Kidney (tissue), 14 donors: ENCODE data around the gene KRT27. TPM values are rescaled to one million over a fixed set of nuclear protein-coding genes. Genes with fewer than 3 reads are reported as not detected.

Experiments
- DNase-seq, 5 donors: peaks; one replicate each; pipeline ENCODE4 v3.0.0-alpha.2; 2013 to 2020
- FAIRE-seq: peaks from 2 replicates; lab custom pipeline; 2012; peaks lifted over from hg19 to GRCh38; lab: Jason Lieb, UNC
- H3K27ac ChIP-seq, 2 donors: one replicate each; pipeline ENCODE4 v1.7.0; 2013; ENCODE audit warnings: low read depth in 2 of 2, low read length in 2 of 2, inconsistent platforms in 1 of 2
- H3K27me3 ChIP-seq: one replicate; pipeline ENCODE4 v1.7.1; 2013; ENCODE audit warnings: low read length, inconsistent platforms; ENCODE audit not compliant: control insufficient read depth, insufficient read depth
- H3K36me3 ChIP-seq, 3 donors: one replicate each; pipeline versions ENCODE4 v1.7.0 to v1.7.1; 2013; ENCODE audit warnings: low read length in 3 of 3, control low read depth in 1 of 3, inconsistent platforms in 1 of 3; ENCODE audit not compliant: insufficient read depth in 3 of 3, control insufficient read depth in 2 of 3
- H3K4me1 ChIP-seq, 3 donors: one replicate each; pipeline versions ENCODE4 v1.7.0 to v1.7.1; 2013; ENCODE audit warnings: low read length in 3 of 3, inconsistent platforms in 1 of 3, low read depth in 1 of 3; ENCODE audit not compliant: control insufficient read depth in 2 of 3, insufficient read depth in 2 of 3
- H3K4me3 ChIP-seq, 3 donors: one replicate each; pipeline versions ENCODE4 v1.7.0 to v1.8.1; 2013; ENCODE audit warnings: low read length in 3 of 3, control low read depth in 1 of 3, inconsistent platforms in 1 of 3
- H3K9ac ChIP-seq, 3 donors: one replicate each; pipeline versions ENCODE4 v1.7.0 to v1.7.1; 2013; ENCODE audit warnings: low read length in 3 of 3, control low read depth in 1 of 3, inconsistent platforms in 1 of 3
- H3K9me3 ChIP-seq, 3 donors: one replicate each; pipeline versions ENCODE4 v1.7.0 to v1.7.1; 2013; ENCODE audit warnings: low read length in 3 of 3, control low read depth in 1 of 3, inconsistent platforms in 1 of 3; ENCODE audit not compliant: control insufficient read depth in 2 of 3, insufficient read depth in 1 of 3
- intact Hi-C: fragments of 100-400 bp; cut with DNase I; formaldehyde crosslinking; loops from one replicate; pipeline ENCODE4 v1.11.1; 2022
- polyA plus RNA-seq: library from polyadenylated mRNA; stranded (reverse); fragments of 350-450 nt; fragmentation: Illumina TruSeq; extraction: RNeasy Lipid Tissue Mini Kit (QIAGEN cat#74804); gene quantifications from one replicate; pipeline ENCODE4 v1.2.3, GENCODE V29; 2014; ENCODE audit warnings: low read depth, low replicate concordance; ENCODE audit not compliant: insufficient read depth
- total RNA-seq: library from RNA; stranded (reverse); fragmentation: NEBNext Ultra II Directional; extraction: Animal tissue kit (Norgen Biotek cat#: 25700); gene quantifications from one replicate; pipeline ENCODE4 v1.2.1, GENCODE V29; 2021
- TF ChIP-seq, protein P1 (sequence below): IDR thresholded peaks from 3 replicates; pipeline ENCODE4 v1.5.1; 2012; ENCODE audit warnings: mild to moderate bottlenecking, moderate library complexity, borderline replicate concordance; ENCODE audit not compliant: insufficient read depth; ENCODE audit errors: extremely low read depth
- donor health status: control.
- donor health status: control.
- donor health status: control.
- donor health status: control.
- donor health status: control.
- donor health status: DM: yes; HTN: yes; CAD: no.
- donor health status: Normal renal cell carcinoma (clear cell type).

Gene KRT27
- total and polyA plus RNA-seq, 2 donors from 2014 or later = not detected

GRCh38 chr17:40738553-40738952 lies 43.8 kb downstream of the KRT27 start:
- Histone ChIP-seq H3K4me1 (peaks cover 0 to 2% (median 0%) of the 10 kb centered on the region in 3 donors), H3K27ac (no peak overlapping the region), H3K27me3 (no peaks in the 10 kb centered on the region), H3K36me3 (no peaks in the 10 kb centered on the region), H3K9me3 (peaks cover 0 to 11% (median 0%) of the 10 kb centered on the region in 3 donors), H3K4me3 (no peak overlapping the region), H3K9ac (no peak overlapping the region)
- TF ChIP-seq, protein P1, sequence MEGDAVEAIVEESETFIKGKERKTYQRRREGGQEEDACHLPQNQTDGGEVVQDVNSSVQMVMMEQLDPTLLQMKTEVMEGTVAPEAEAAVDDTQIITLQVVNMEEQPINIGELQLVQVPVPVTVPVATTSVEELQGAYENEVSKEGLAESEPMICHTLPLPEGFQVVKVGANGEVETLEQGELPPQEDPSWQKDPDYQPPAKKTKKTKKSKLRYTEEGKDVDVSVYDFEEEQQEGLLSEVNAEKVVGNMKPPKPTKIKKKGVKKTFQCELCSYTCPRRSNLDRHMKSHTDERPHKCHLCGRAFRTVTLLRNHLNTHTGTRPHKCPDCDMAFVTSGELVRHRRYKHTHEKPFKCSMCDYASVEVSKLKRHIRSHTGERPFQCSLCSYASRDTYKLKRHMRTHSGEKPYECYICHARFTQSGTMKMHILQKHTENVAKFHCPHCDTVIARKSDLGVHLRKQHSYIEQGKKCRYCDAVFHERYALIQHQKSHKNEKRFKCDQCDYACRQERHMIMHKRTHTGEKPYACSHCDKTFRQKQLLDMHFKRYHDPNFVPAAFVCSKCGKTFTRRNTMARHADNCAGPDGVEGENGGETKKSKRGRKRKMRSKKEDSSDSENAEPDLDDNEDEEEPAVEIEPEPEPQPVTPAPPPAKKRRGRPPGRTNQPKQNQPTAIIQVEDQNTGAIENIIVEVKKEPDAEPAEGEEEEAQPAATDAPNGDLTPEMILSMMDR = no peak
- no peak for FAIRE-seq
- DNase-seq = no peak
- intact Hi-C loops = no loop called here

DNA sequence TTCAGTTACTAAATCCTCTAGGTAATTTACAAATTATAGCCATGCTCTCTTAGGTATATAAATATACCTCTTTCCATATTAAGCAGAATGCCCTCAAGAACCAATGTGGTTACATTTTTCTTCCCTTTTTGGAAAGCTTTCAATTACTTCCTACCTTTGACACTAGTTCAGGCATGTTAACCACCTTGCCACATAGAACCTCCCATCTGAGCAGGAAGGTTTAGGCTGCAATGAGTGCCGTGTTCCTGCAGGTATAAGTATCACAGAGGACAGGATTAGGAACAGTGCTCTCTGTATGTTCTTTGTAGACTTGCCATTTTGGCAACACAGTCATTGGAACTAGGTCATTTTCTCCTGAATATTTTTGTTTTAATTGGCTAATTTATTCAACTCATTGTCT lies 47.3 kb downstream of the KRT27 start:
- Histone ChIP-seq H3K27me3 (no peaks in the 10 kb centered on the region), H3K36me3 (no peaks in the 10 kb centered on the region), H3K9me3 (no peaks in the 10 kb centered on the region), H3K4me1 (no peaks in the 10 kb centered on the region), H3K27ac (no peak overlapping the region), H3K9ac (no peak overlapping the region), H3K4me3 (no peak overlapping the region)
- intact Hi-C loops = no loop called here
- TF ChIP-seq, protein P1 = no peak
- DNase-seq (no peak), FAIRE-seq (no peak)

- no peak overlapping the region for H3K27ac ChIP-seq
- H3K4me3 ChIP-seq = no peak overlapping the region
- TF ChIP-seq, protein P1 = no peak
- H3K36me3 ChIP-seq = no peaks in the 10 kb centered on the region
- no peaks in the 10 kb centered on the region for H3K9me3 ChIP-seq
- no peak for DNase-seq
- no peaks in the 10 kb centered on the region for H3K4me1 ChIP-seq
- no peak overlapping the region for H3K9ac ChIP-seq
- H3K27me3 ChIP-seq = no peaks in the 10 kb centered on the region
- intact Hi-C loops = no loop called here
- FAIRE-seq = no peak
These were observed 48.3 kb downstream of the KRT27 start for GRCh38 chr17:40734018-40734417.

DNA sequence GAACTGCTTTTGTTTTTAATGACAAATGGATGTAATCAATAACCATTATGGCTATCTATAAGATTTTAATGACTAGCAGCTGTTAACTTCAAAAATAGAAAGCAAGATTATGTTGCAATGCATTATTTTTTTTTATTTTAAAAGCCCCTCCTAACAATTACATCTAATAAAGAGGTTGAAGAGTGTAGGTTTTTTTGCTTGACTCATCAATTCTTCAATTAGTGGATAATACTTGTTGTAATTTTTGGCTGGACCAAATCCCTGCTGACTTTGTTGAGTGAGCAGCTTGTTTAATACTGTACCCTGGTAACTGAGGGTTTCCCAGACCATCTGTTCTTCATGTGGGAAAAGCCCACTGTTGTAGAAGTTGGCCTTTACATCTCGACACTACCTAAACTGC lies 51.4 kb downstream of the KRT27 start:
- Histone ChIP-seq H3K36me3 (no peaks in the 10 kb centered on the region), H3K27ac (no peak overlapping the region), H3K9ac (no peak overlapping the region), H3K4me1 (no peaks in the 10 kb centered on the region), H3K27me3 (no peaks in the 10 kb centered on the region), H3K4me3 (no peak overlapping the region), H3K9me3 (no peaks in the 10 kb centered on the region)
- intact Hi-C loops = no loop called here
- TF ChIP-seq, protein P1 = no peak
- no peak for DNase-seq
- FAIRE-seq = no peak
